Activated effector memory CD4-positive, alpha-beta T cell treated with Interleukin-2 at 50 U/mL for 16 hours (primary cell): Measurements from ENCODE around the gene RBX1.
"Not testable (repeated sequence)": the region's sequence is repeated elsewhere in the genome, so short reads cannot be mapped to it uniquely, and the experiment has no call there.

Source experiments
- DNase-seq: peaks from one replicate; pipeline ENCODE4 v3.0.0-alpha.2; 2020

The RBX1 gene

GRCh38 chr22:40973144-40973543 lies 22.0 kb downstream of the RBX1 start:
- DNase-seq: no peak

- no peak for DNase-seq
Observed at GRCh38 chr22:40975366-40975765, 24.2 kb downstream of the RBX1 start.

- DNase-seq: no peak
Observed at GRCh38 chr22:40976866-40977700, 25.9 kb downstream of the RBX1 start.

- DNase-seq: no peak
Observed at GRCh38 chr22:40979198-40979597, 28.0 kb downstream of the RBX1 start.

- DNase-seq: no peak
Observed at GRCh38 chr22:40979871-40980270, 28.7 kb downstream of the RBX1 start.

- no peak for DNase-seq
Observed at GRCh38 chr22:40982482-40983385, 31.6 kb downstream of the RBX1 start.

GRCh38 chr22:40991298-40991697 lies 40.1 kb downstream of the RBX1 start:
- DNase-seq: no peak

GRCh38 chr22:40995821-40996220 lies 44.6 kb downstream of the RBX1 start:
- DNase-seq: no peak

GRCh38 chr22:40997520-40997919 lies 46.3 kb downstream of the RBX1 start:
- DNase-seq: no peak

- DNase-seq: no peak
Observed at GRCh38 chr22:41000040-41000565, 48.9 kb downstream of the RBX1 start.

- no peak for DNase-seq
Observed at GRCh38 chr22:41000941-41001721, 50.0 kb downstream of the RBX1 start.

GRCh38 chr22:41001722-41002122 lies 50.5 kb downstream of the RBX1 start:
- no peak for DNase-seq

GRCh38 chr22:41002386-41002785 lies 51.2 kb downstream of the RBX1 start:
- not testable (repeated sequence) for DNase-seq

GRCh38 chr22:41003066-41003465 lies 51.9 kb downstream of the RBX1 start:
- no peak for DNase-seq

- no peak for DNase-seq
Observed at GRCh38 chr22:41003976-41004375, 52.8 kb downstream of the RBX1 start.

GRCh38 chr22:41009222-41009948 lies 58.2 kb downstream of the RBX1 start:
- no peak for DNase-seq

- no peak for DNase-seq
Observed at GRCh38 chr22:41015003-41015402, 63.8 kb downstream of the RBX1 start.

GRCh38 chr22:41021061-41021612 lies 70.0 kb downstream of the RBX1 start:
- no peak for DNase-seq

- DNase-seq: peak; percentile 50
Observed at GRCh38 chr22:41021613-41022454, 70.7 kb downstream of the RBX1 start.

- DNase-seq: peak; percentile 77
Observed at GRCh38 chr22:41022470-41023298, 71.5 kb downstream of the RBX1 start.
